HG03103 (cell line): ENCODE data around the gene LRRK1.

ENCODE experiments used
- ATAC-seq: cut with Tn5 transposase; IDR thresholded peaks from one replicate; pipeline ENCODE4 v1.9.1; 2021; ENCODE audit warnings: low read depth; ENCODE audit not compliant: unreplicated experiment

Gene LRRK1

DNA sequence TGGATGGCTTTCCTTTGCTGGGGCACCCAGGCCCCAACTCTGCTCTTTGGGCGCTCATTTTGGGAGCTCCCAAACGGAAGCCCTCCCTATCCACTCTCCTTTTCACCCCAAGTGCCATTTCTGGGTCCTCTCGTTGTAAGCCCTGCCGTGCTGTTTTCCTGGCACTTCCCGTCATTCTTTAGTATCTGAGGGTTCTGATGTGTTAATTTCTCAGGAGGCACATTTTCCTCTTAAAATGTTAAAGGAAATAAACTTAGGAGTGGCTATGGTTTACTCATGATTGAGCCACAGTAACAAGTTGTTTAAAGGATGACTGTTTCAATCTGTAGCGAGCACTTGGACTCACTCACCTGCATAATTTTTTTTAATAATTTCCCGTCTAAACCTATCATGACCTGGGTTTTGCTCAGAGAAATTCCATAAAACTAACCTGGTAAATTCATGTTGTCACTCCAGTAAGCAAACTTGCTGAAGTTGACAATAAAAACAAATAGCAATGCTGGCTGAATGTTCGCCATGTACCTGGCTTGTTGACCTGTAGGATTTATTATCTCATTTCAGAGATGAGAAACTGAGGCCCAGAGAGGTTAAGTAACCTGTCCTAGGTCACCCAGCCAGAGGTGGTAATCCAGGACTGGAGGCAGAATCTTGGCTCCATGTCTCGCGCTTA is 29.0 kb upstream of the LRRK1 start:
- ATAC-seq: no peak

DNA sequence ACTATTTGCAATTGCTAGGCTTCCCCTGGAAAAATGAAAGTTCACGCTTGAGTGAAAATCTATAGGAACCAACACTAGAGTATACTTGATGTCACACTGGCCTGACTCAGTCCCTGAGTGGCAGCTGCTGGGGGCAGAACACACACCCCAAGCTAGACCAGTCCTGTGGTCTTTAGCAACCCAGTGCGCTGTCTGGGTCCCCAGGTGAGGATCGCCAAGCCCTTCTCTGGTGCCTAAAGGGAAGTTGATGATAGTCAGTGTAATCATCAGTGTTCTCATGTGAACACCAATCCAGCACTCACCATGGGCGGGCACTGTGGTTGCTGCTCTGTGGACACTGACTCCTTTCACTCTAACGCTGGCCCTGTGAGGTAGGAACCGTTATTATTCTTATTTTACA is 28.3 kb upstream of the LRRK1 start:
- no peak for ATAC-seq

GRCh38 chr15:100891307-100892012 is 27.7 kb upstream of the LRRK1 start:
- ATAC-seq: no peak

DNA sequence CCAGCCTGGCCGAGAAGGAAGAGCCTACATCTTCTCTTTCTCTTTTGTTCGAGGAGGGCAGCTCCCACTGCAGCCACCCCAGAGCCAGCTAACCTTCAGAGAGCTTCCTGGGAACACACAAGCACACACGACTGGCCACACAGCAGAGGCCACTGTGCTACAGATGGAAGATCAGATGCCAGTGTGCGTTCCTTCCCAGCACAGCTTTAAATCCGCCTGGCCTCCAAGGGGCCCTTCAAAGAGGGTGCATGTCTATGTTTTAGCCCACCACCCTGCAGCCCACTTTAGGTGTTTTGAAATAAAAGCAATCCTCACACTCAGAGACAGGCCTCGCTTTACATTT is 27.2 kb upstream of the LRRK1 start:
- no peak for ATAC-seq

- ATAC-seq: no peak
Measured at GRCh38 chr15:100893261-100893963, 25.7 kb upstream of the LRRK1 start.

DNA sequence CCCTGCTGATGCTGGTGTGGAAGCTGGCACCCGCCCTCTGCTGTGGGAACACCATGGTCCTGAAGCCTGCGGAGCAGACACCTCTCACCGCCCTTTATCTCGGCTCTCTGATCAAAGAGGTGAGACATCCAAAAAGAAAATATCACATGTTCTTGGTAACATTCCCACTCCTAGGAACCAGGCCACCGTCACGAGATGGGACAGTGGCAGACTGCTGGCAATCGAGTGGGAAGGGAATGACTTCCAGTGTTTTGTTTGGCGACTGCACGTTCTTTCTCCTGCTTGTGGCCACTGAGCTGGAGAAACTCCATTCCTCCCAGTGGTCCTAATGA is 25.2 kb upstream of the LRRK1 start:
- ATAC-seq: no peak

DNA sequence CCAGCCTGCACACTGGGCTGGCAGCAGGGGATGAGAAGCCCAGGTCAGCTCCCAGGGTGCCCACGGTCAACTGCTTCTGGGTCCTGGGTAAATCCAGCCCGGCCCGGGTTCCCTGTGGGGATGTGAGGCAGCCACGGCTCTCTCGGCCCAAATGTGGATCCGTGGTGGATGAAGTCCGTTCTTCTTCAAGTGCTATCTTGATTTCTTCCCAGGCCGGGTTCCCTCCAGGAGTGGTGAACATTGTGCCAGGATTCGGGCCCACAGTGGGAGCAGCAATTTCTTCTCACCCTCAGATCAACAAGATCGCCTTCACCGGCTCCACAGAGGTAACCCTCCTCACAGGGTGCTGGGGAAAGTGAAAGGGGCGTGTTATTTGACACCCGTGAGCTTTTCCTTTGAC is 23.4 kb upstream of the LRRK1 start:
- no peak for ATAC-seq

DNA sequence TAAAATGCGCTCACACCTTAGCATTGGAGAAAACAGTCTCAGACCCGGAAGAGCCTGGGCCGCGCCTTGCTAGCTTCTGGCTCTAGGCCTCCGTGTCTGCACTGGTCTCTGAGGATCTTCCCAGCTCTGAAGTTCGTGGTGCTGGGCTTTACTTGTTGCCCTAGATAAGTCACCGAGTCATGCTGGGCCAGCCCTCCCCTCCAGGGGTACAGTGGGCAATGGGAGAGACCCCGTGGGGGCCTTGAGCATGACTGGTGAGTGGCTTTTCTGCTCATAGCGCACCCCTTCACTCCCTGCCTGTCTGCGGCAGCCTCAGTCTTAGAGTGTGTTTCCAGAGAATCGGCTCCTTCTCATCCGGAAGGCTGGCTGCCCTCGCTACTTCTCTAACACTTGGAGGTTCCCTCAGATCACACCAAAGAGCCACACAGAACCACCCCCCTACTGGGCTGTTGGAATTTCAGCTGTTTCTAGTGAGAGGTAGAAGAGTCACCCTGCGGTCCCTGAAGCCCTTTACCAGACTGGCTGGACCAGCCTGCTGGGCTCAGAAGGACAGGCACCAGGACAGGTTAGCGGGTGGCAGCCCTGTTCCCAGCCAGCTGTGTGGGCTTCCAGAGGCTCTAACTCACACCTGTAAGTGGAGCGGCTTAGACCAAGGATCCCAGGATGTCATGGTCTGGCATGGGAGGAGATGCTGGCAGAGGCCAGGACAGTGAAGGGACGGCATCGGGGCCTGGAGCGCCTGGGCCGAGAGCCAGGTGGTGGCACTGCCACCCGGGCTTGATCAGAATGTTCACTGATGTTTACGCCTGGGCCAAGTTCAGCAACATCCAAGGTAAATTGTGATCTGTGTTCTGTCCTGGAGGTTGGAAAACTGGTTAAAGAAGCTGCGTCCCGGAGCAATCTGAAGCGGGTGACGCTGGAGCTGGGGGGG is 21.7 kb upstream of the LRRK1 start:
- no peak for ATAC-seq

- no peak for ATAC-seq
Measured at GRCh38 chr15:100898152-100898490, 21.0 kb upstream of the LRRK1 start.

- ATAC-seq: no peak
Measured at GRCh38 chr15:100898661-100899462, 20.3 kb upstream of the LRRK1 start.

DNA sequence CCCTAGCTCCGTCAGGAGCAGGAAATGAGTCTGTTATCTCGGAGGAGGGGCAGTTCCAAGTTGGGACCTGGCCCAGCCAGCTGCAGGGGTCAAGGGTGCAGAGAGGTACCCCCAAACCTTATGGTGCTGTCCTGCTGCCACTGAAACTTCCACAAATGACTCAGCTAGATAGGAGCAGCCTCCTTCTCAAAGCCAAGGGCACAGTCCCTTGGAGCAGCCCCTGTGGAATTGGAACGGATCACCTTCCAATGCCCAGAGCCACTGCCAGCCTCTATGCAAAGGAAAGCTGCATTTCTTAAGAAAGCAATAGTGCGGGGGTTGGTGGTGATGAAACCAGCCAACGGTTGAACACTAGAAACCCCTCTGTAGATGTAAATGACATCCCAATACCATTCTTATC is 19.6 kb upstream of the LRRK1 start:
- ATAC-seq: no peak

DNA sequence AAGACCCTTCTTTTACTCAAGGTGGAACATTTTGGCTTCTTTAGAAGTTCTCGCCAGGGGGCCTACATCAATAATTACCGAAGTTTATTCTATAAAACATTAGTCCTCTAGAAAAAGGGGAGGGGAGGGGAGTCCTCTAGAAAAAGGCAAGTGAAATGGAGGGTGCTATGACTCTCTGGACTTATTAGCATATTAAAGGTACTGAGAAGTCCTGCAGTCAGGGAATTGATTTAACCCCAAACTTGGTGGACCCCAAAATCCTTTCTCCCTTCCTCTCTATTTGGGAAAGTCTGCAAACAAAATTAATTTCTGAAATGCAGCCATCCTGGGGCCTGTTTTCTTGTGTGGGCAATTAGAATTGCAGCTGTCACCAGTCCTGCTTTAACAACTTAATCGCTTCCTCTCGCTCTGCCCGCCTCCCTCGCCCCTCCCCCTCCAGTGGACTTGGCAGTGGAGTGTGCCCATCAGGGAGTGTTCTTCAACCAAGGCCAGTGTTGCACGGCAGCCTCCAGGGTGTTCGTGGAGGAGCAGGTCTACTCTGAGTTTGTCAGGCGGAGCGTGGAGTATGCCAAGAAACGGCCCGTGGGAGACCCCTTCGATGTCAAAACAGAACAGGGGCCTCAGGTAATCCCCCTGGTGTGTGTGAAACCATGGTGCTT is 18.9 kb upstream of the LRRK1 start:
- ATAC-seq: no peak

- ATAC-seq: no peak
Measured at GRCh38 chr15:100900795-100901169, 18.4 kb upstream of the LRRK1 start.

GRCh38 chr15:100901296-100901695 is 17.9 kb upstream of the LRRK1 start:
- no peak for ATAC-seq

- no peak for ATAC-seq
Measured at GRCh38 chr15:100901702-100902435, 17.3 kb upstream of the LRRK1 start.

DNA sequence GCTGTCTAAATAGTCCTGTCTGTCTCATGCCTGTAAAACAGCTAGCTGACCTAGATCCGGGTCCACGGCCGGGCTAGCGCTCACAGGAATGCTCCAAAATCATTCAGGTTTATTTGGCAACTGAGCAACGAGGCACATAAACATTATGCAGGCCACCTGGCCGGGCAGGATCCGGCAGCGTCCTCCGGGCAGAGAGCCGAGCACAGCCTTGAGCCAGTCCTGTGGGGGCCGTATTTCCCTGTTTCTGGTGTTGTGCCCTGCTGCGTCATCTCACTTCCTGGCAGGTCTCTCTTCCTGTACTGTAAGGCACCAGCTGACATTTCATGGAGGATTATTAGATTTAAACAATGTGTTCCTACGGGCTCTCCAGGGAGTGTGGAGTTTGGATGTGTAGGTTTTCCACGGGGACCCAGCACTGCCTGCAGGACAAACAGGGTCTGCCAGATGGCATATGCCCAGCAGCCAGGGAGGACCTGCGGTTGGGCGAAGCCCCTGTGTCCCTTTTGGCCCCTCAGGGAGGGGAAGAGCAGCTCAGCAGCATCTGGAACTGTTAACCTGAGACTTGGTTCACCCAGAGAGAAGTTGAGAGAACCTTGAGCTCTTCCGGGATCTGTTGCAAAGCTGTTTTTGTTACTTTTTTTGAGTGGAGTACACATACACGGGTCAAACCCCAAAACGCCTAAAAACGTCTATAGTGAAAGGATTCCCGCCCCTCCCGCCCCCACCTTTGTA is 16.6 kb upstream of the LRRK1 start:
- ATAC-seq: no peak

DNA sequence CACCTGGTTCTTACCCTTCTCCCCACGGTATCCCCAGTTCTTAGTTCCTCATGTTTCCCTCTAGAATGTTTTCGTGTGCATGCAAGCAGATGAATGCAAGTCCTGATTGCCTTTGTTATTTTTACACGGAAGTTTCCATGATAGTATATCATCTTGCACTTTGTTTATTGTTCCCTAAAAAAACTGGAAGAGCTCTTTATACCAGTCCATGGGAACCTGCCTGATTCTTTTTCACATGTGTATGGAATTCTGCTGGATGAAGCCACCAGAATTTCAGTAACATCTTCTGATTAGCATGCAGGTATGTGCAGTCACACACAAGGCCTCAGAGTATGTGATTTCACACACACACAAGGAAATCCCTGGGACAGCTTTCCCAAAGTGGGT is 16.0 kb upstream of the LRRK1 start:
- ATAC-seq: no peak

- ATAC-seq: no peak
Measured at GRCh38 chr15:100905850-100906249, 13.3 kb upstream of the LRRK1 start.

DNA sequence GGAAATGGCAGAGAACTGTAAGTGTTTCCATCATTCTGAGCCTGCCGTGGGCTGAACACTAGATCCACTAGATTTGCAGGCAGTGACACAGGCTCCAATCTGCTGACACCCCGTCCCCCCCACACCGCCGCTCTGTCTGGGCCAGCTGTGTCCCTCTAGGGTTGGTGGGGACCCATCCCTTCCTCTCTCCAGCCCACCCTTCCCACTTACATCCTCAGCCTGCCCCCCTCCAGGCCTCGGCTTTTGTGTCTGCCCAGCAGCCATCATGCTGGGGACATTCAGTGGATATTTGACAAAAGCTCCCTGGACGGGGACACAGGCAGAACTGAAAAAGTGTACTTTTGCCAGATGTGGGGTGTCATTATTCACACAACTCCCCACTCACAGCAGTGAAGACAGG is 10.7 kb upstream of the LRRK1 start:
- no peak for ATAC-seq
